Left lobe of liver (tissue), 2 donors: ENCODE measurements around the gene SMIM38. TPM values are rescaled to one million over a fixed set of nuclear protein-coding genes. Genes with fewer than 3 reads are reported as not detected.
A peak's percentile ranks its signal among the peaks of the same experiment; 100 is the strongest.
"Not testable (repeated sequence)": the region's sequence is repeated elsewhere in the genome, so short reads cannot be mapped to it uniquely, and the experiment has no call there.

Source experiments
- ATAC-seq: fragments of 200-7000 bp; cut with Tn5 transposase; one replicate; pipeline ENCODE4 v1.9.1; 2020; ENCODE audit warnings: mild to moderate bottlenecking, moderate library complexity
- DNase-seq: peaks from one replicate; pipeline ENCODE4 v3.0.0-alpha.2; 2020; ENCODE audit warnings: low spot score
- total RNA-seq: library from RNA; stranded (reverse); gene quantifications from one replicate; pipeline ENCODE4 v1.2.1, GENCODE V29; 2021
- donor health status: DM: no; HTN: no; CAD: no; lungs with moderate emphysema.
- donor health status: DM: no; HTN: yes; CAD: no.

SMIM38 gene
- total RNA-seq, 1 donor from 2014 or later, result not detected

- no peak for DNase-seq
- no peak for ATAC-seq
These were observed 34.0 kb upstream of the SMIM38 start for GRCh38 chr11:69121621-69122325.

GRCh38 chr11:69122326-69122629 is 33.5 kb upstream of the SMIM38 start:
- no peak for ATAC-seq
- DNase-seq, result no peak

GRCh38 chr11:69122630-69123431 is 32.9 kb upstream of the SMIM38 start:
- peak; percentile 59 for DNase-seq
- peak; percentile 74 for ATAC-seq

- no peak for DNase-seq
- ATAC-seq, result no peak
These were observed 31.9 kb upstream of the SMIM38 start for GRCh38 chr11:69123593-69124545.

GRCh38 chr11:69125861-69126260 is 29.9 kb upstream of the SMIM38 start:
- DNase-seq (no peak), ATAC-seq (no peak)

- ATAC-seq (no peak), DNase-seq (no peak)
These were observed 29.4 kb upstream of the SMIM38 start for GRCh38 chr11:69126286-69126685.

- no peak for ATAC-seq
- no peak for DNase-seq
These were observed 28.5 kb upstream of the SMIM38 start for GRCh38 chr11:69127081-69127850.

GRCh38 chr11:69127884-69128283 is 27.9 kb upstream of the SMIM38 start:
- no peak for DNase-seq
- no peak for ATAC-seq

- ATAC-seq, result no peak
These were observed 26.7 kb upstream of the SMIM38 start for GRCh38 chr11:69129053-69129452.

GRCh38 chr11:69129647-69130046 is 26.1 kb upstream of the SMIM38 start:
- DNase-seq, result no peak

More at GRCh38 chr11:69129053-69129452, 26.7 kb upstream of the SMIM38 start:
- no peak for DNase-seq

GRCh38 chr11:69130654-69131053 is 25.1 kb upstream of the SMIM38 start:
- ATAC-seq, result no peak
- no peak for DNase-seq

More at GRCh38 chr11:69129647-69130046, 26.1 kb upstream of the SMIM38 start:
- ATAC-seq, result no peak

- ATAC-seq, result peak; percentile 22
- no peak for DNase-seq
These were observed 24.6 kb upstream of the SMIM38 start for GRCh38 chr11:69131121-69131566.

- ATAC-seq (peak; percentile 99), DNase-seq (peak; percentile 80)
These were observed 24.0 kb upstream of the SMIM38 start for GRCh38 chr11:69131644-69132300.

GRCh38 chr11:69132301-69132670 is 23.4 kb upstream of the SMIM38 start:
- no peak for DNase-seq

GRCh38 chr11:69133251-69133650 is 22.5 kb upstream of the SMIM38 start:
- ATAC-seq (no peak), DNase-seq (no peak)

More at GRCh38 chr11:69132301-69132670, 23.4 kb upstream of the SMIM38 start:
- no peak for ATAC-seq

- ATAC-seq, DNase-seq: not testable (repeated sequence)
These were observed 21.6 kb upstream of the SMIM38 start for GRCh38 chr11:69134182-69134581.

- no peak for ATAC-seq
These were observed 20.8 kb upstream of the SMIM38 start for GRCh38 chr11:69134957-69135356.

GRCh38 chr11:69135420-69136363 is 20.0 kb upstream of the SMIM38 start:
- no peak for DNase-seq
- ATAC-seq, result peak; percentile 18

More at GRCh38 chr11:69134957-69135356, 20.8 kb upstream of the SMIM38 start:
- no peak for DNase-seq

GRCh38 chr11:69136471-69136870 is 19.3 kb upstream of the SMIM38 start:
- DNase-seq, result no peak
- no peak for ATAC-seq
